Activated CD4-positive, alpha-beta memory T cell treated with anti-CD3 and anti-CD28 coated beads, Interleukin-2, amount 10 ng/mL, durations not matched to agents 7 days and 5 days (primary cell): ENCODE data around the gene NF2. TPM values are rescaled to one million over a fixed set of nuclear protein-coding genes. Genes with fewer than 3 reads are reported as not detected.

Experiments used
- CTCF ChIA-PET: fragments of 350-600 bp; sonication (Branson Sonifier 250); formaldehyde crosslinking; loops from one replicate; lab custom pipeline; 2021; ENCODE audit warnings: antibody characterized with exemption, inconsistent platforms; lab: Charles Lee
- POLR2A ChIA-PET: fragments of 350-600 bp; sonication (Branson Sonifier 250); formaldehyde crosslinking; loops from one replicate; lab custom pipeline; 2021; ENCODE audit warnings: antibody characterized with exemption; lab: Charles Lee
- DNase-seq: peaks from one replicate; pipeline ENCODE4 v3.0.0-alpha.2; 2020
- H3K27ac Mint-ChIP-seq: one replicate; pipeline ENCODE4 v1.8.0; 2021; ENCODE audit warnings: mild to moderate bottlenecking, mixed read lengths
- H3K27me3 Mint-ChIP-seq: one replicate; pipeline ENCODE4 v1.8.0; 2021; ENCODE audit warnings: mixed read lengths
- H3K36me3 Mint-ChIP-seq: one replicate; pipeline ENCODE4 v1.8.0; 2021; ENCODE audit warnings: low read depth, mixed read lengths
- H3K4me1 Mint-ChIP-seq: one replicate; pipeline ENCODE4 v1.8.0; 2021; ENCODE audit warnings: mixed read lengths
- H3K4me3 Mint-ChIP-seq: one replicate; pipeline ENCODE4 v1.8.0; 2021; ENCODE audit warnings: mild to moderate bottlenecking, mixed read lengths
- H3K9me3 Mint-ChIP-seq: one replicate; pipeline ENCODE4 v1.8.0; 2021; ENCODE audit warnings: mixed read lengths
- total RNA-seq, 2 experiments: library from RNA; stranded (reverse); gene quantifications; one replicate each; pipeline ENCODE4 v1.2.3, GENCODE V29; 2021

Gene NF2
- total RNA-seq, 2 experiments from 2014 or later = 58.2 to 60.1 TPM

- Mint-ChIP-seq H3K36me3 (peaks cover 25% of the 10 kb centered on the region), H3K27ac (no peak overlapping the region), H3K27me3 (no peaks in the 10 kb centered on the region), H3K9me3 (no peaks in the 10 kb centered on the region), H3K4me1 (peaks cover 43% of the 10 kb centered on the region), H3K4me3 (no peak overlapping the region)
- DNase-seq = no peak
- CTCF ChIA-PET = interaction anchor here (0.9 to 5.8 kb wide), 13 partner anchors 8 to 452 kb away, joined by 3 to 37 read pairs (median 4); no protein-coding TSS in a partner anchor
- POLR2A ChIA-PET = no interaction called here
Measured at GRCh38 chr22:29636751-29637150, 33.3 kb downstream of the NF2 start.

GRCh38 chr22:29637181-29637580 lies 33.7 kb downstream of the NF2 start:
- no peaks in the 10 kb centered on the region for H3K9me3 Mint-ChIP-seq
- H3K36me3 Mint-ChIP-seq = peaks cover 29% of the 10 kb centered on the region
- H3K4me3 Mint-ChIP-seq = no peak overlapping the region
- POLR2A ChIA-PET = no interaction called here
- H3K27me3 Mint-ChIP-seq = no peaks in the 10 kb centered on the region
- CTCF ChIA-PET = interaction anchor here (0.9 to 5.8 kb wide), 6 partner anchors 9 to 451 kb away, joined by 3 to 37 read pairs (median 4); no protein-coding TSS in a partner anchor
- peaks cover 45% of the 10 kb centered on the region for H3K4me1 Mint-ChIP-seq
- H3K27ac Mint-ChIP-seq = no peak overlapping the region
- no peak for DNase-seq

DNA sequence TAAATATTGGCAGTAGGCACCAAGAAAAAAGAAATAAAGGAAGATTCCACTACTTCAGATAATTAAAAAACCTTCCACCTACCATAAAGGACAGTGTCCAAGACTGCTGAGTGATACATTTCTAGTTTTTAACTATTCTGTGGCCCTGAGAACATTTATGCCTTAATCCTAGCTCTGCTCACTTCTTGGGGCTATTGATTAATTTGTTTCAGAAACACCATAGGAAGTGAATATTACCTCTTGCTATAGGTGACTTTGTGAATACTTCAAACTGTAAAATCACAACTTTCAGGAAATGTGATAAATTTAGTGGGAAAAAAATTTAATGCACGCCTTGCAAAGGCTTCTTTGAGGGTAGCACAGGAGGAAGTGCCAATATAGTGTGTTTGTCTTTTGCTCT lies 35.2 kb downstream of the NF2 start:
- Mint-ChIP-seq H3K27ac (no peak overlapping the region), H3K36me3 (peaks cover 38% of the 10 kb centered on the region), H3K9me3 (no peaks in the 10 kb centered on the region), H3K4me3 (no peak overlapping the region), H3K27me3 (no peaks in the 10 kb centered on the region), H3K4me1 (peaks cover 41% of the 10 kb centered on the region)
- DNase-seq = no peak
- POLR2A ChIA-PET = no interaction called here
- CTCF ChIA-PET = interaction anchor here (0.6 to 5.8 kb wide), 4 partner anchors 9 to 52 kb away, joined by 3 to 37 read pairs (median 4); no protein-coding TSS in a partner anchor

DNA sequence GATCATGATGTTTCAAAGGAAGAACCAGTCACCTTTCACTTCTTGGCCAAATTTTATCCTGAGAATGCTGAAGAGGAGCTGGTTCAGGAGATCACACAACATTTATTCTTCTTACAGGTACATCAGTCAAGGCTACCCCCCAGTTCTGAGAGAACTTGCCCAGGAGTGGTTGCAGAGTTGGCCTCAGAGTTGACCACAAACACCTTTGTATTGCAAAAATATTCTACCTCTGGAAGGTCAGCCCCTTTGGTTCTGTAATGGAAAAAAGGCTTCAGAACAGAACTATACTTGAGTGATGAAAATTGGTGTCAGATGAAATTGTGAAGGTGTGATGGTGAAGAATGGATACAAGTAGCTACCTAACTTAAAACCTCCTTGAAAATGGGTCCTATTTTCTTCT lies 35.7 kb downstream of the NF2 start:
- H3K4me1 Mint-ChIP-seq = peaks cover 38% of the 10 kb centered on the region
- POLR2A ChIA-PET = no interaction called here
- no peak for DNase-seq
- no peaks in the 10 kb centered on the region for H3K27me3 Mint-ChIP-seq
- no peak overlapping the region for H3K4me3 Mint-ChIP-seq
- no peaks in the 10 kb centered on the region for H3K9me3 Mint-ChIP-seq
- CTCF ChIA-PET = interaction anchor here (0.6 to 1.0 kb wide), 3 partner anchors 10 to 53 kb away, joined by 3 to 4 read pairs (median 3); no protein-coding TSS in a partner anchor
- H3K27ac Mint-ChIP-seq = no peak overlapping the region
- peaks cover 38% of the 10 kb centered on the region for H3K36me3 Mint-ChIP-seq

GRCh38 chr22:29641042-29641699 lies 37.7 kb downstream of the NF2 start:
- Mint-ChIP-seq H3K4me1 (peaks cover 38% of the 10 kb centered on the region), H3K27ac (peak overlapping the region; percentile 66), H3K36me3 (peaks cover 45% of the 10 kb centered on the region), H3K27me3 (no peaks in the 10 kb centered on the region), H3K4me3 (peak overlapping the region; percentile 27), H3K9me3 (no peaks in the 10 kb centered on the region)
- CTCF ChIA-PET = no interaction called here
- no peak for DNase-seq
- POLR2A ChIA-PET = interaction anchor here (1.2 kb wide), 1 partner anchor 16 kb away, joined by 3 read pairs; no protein-coding TSS in a partner anchor

- peaks cover 38% of the 10 kb centered on the region for H3K4me1 Mint-ChIP-seq
- ChIA-PET CTCF (no interaction called here), POLR2A (interaction anchor here (1.2 kb wide), 1 partner anchor 16 kb away, joined by 3 read pairs; no protein-coding TSS in a partner anchor)
- H3K9me3 Mint-ChIP-seq = no peaks in the 10 kb centered on the region
- H3K36me3 Mint-ChIP-seq = peaks cover 45% of the 10 kb centered on the region
- H3K27ac Mint-ChIP-seq = peak overlapping the region; percentile 66
- no peak for DNase-seq
- H3K27me3 Mint-ChIP-seq = no peaks in the 10 kb centered on the region
- H3K4me3 Mint-ChIP-seq = no peak overlapping the region
Measured at GRCh38 chr22:29641700-29642330, 38.4 kb downstream of the NF2 start.

- peaks cover 37% of the 10 kb centered on the region for H3K4me1 Mint-ChIP-seq
- DNase-seq = no peak
- ChIA-PET POLR2A (no interaction called here), CTCF (interaction anchor here (0.9 to 1.2 kb wide), 2 partner anchors 17 to 19 kb away, joined by 3 read pairs; no protein-coding TSS in a partner anchor)
- peaks cover 41% of the 10 kb centered on the region for H3K36me3 Mint-ChIP-seq
- H3K4me3 Mint-ChIP-seq = peak overlapping the region; percentile 19
- H3K27me3 Mint-ChIP-seq = no peaks in the 10 kb centered on the region
- peak overlapping the region; percentile 80 for H3K27ac Mint-ChIP-seq
- H3K9me3 Mint-ChIP-seq = no peaks in the 10 kb centered on the region
Measured at GRCh38 chr22:29642694-29643093, 39.3 kb downstream of the NF2 start.

GRCh38 chr22:29647954-29648737 lies 44.7 kb downstream of the NF2 start:
- DNase-seq = no peak
- Mint-ChIP-seq H3K36me3 (peaks cover 19% of the 10 kb centered on the region), H3K9me3 (no peaks in the 10 kb centered on the region), H3K4me3 (no peak overlapping the region), H3K4me1 (no peaks in the 10 kb centered on the region), H3K27ac (no peak overlapping the region), H3K27me3 (no peaks in the 10 kb centered on the region)
- POLR2A ChIA-PET = no interaction called here
- CTCF ChIA-PET = no interaction called here

- Mint-ChIP-seq H3K27ac (no peak overlapping the region), H3K27me3 (no peaks in the 10 kb centered on the region), H3K36me3 (peaks cover 19% of the 10 kb centered on the region), H3K9me3 (no peaks in the 10 kb centered on the region), H3K4me1 (no peaks in the 10 kb centered on the region), H3K4me3 (no peak overlapping the region)
- ChIA-PET CTCF (interaction anchor here (0.6 kb wide), 1 partner anchor 1656 kb away, joined by 3 read pairs; no protein-coding TSS in a partner anchor), POLR2A (no interaction called here)
- DNase-seq = no peak
Measured at GRCh38 chr22:29650370-29650769, 46.9 kb downstream of the NF2 start.

- Mint-ChIP-seq H3K27me3 (no peaks in the 10 kb centered on the region), H3K36me3 (peaks cover 20% of the 10 kb centered on the region), H3K4me1 (no peaks in the 10 kb centered on the region), H3K9me3 (no peaks in the 10 kb centered on the region), H3K4me3 (no peak overlapping the region), H3K27ac (no peak overlapping the region)
- POLR2A ChIA-PET = no interaction called here
- no peak for DNase-seq
- CTCF ChIA-PET = interaction anchor here (1.3 kb wide), 1 partner anchor 26 kb away, joined by 3 read pairs; no protein-coding TSS in a partner anchor
Measured at GRCh38 chr22:29651652-29652051, 48.2 kb downstream of the NF2 start.

GRCh38 chr22:29654420-29654819 lies 51.0 kb downstream of the NF2 start:
- CTCF ChIA-PET = interaction anchor here (1.0 to 1.3 kb wide), 2 partner anchors 28 to 50 kb away, joined by 5 read pairs; no protein-coding TSS in a partner anchor
- H3K4me3 Mint-ChIP-seq = no peak overlapping the region
- no peaks in the 10 kb centered on the region for H3K9me3 Mint-ChIP-seq
- POLR2A ChIA-PET = no interaction called here
- H3K27me3 Mint-ChIP-seq = no peaks in the 10 kb centered on the region
- H3K27ac Mint-ChIP-seq = no peak overlapping the region
- DNase-seq = no peak
- peaks cover 20% of the 10 kb centered on the region for H3K36me3 Mint-ChIP-seq
- H3K4me1 Mint-ChIP-seq = no peaks in the 10 kb centered on the region

- Mint-ChIP-seq H3K27me3 (no peaks in the 10 kb centered on the region), H3K27ac (no peak overlapping the region), H3K36me3 (peaks cover 21% of the 10 kb centered on the region), H3K9me3 (no peaks in the 10 kb centered on the region), H3K4me3 (no peak overlapping the region), H3K4me1 (no peaks in the 10 kb centered on the region)
- ChIA-PET CTCF (interaction anchor here (1.0 to 1.3 kb wide), 2 partner anchors 29 to 50 kb away, joined by 5 read pairs; no protein-coding TSS in a partner anchor), POLR2A (no interaction called here)
- no peak for DNase-seq
Measured at GRCh38 chr22:29654882-29655281, 51.4 kb downstream of the NF2 start.
